HepG2 (cell line): ENCODE data around the gene FZD8. TPM values are rescaled to one million over a fixed set of nuclear protein-coding genes. Genes with fewer than 3 reads are reported as not detected.

Experiments used
- ATAC-seq: fragments of 200-7000 bp; cut with Tn5 transposase; 3 replicates; pipeline ENCODE4 v1.9.1; 2020; ENCODE audit warnings: mild to moderate bottlenecking, moderate library complexity
- BruUV-seq: library from RNA; stranded (reverse); fragments of 400-500 nt; replicated peaks from 2 replicates; lab custom pipeline; 2021; lab: Mats Ljungman, UMichigan
- CTCF ChIA-PET: fragments of 300-600 bp; formaldehyde crosslinking; extraction: SDS; loops from one replicate; lab custom pipeline; 2021; ENCODE audit warnings: low total read pairs, inconsistent platforms, low intra/inter-chr PET ratio; lab: Yijun Ruan, JAX
- POLR2A ChIA-PET: fragments of 350-600 bp; sonication (Branson Sonifier 250); formaldehyde crosslinking; loops from one replicate; lab custom pipeline; 2020; ENCODE audit warnings: antibody characterized with exemption, inconsistent platforms; lab: Yijun Ruan, JAX
- DNase-seq: peaks from one replicate; pipeline ENCODE4 v3.0.0-alpha.2; 2015; ENCODE audit warnings: low spot score
- FAIRE-seq: peaks from 3 replicates; lab custom pipeline; 2011; peaks lifted over from hg19 to GRCh38; lab: Jason Lieb, UNC
- H2AFZ ChIP-seq: one replicate; pipeline ENCODE4 v1.6.1; 2011; ENCODE audit warnings: low read length, inconsistent platforms
- H3K27ac ChIP-seq: fragments of 300-600 bp; 3 replicates; pipeline ENCODE4 v1.8.0; 2011; ENCODE audit warnings: mixed run types, mild to moderate bottlenecking, mixed read lengths, low read length, inconsistent platforms; ENCODE audit not compliant: insufficient read depth; ENCODE audit errors: extremely low read length
- H3K27me3 ChIP-seq, 2 experiments: fragments of 200-600 bp in 1 of 2; 2 replicates in 1 of 2; 3 replicates in 1 of 2; pipeline versions ENCODE4 v1.6.0 to v1.8.0; 2011; ENCODE audit warnings: low read length in 2 of 2, mild to moderate bottlenecking in 2 of 2, moderate library complexity in 2 of 2, inconsistent platforms in 1 of 2; ENCODE audit not compliant: insufficient read depth in 2 of 2, control insufficient read depth in 1 of 2
- H3K36me3 ChIP-seq, 2 experiments: fragments of 200-600 bp in 1 of 2; replicated peaks in 1 of 2; 2 replicates in 1 of 2; 3 replicates in 1 of 2; pipeline versions ENCODE4 v1.5.1 to v1.8.0; 2011; ENCODE audit warnings: low read length in 2 of 2, inconsistent platforms in 1 of 2; ENCODE audit not compliant: insufficient read depth in 2 of 2, control insufficient read depth in 1 of 2
- H3K4me1 ChIP-seq: 2 replicates; pipeline ENCODE4 v1.5.1; 2012; ENCODE audit warnings: low read length, inconsistent platforms; ENCODE audit not compliant: insufficient read depth
- H3K4me2 ChIP-seq: 2 replicates; pipeline ENCODE4 v1.6.0; 2011; ENCODE audit warnings: low read depth, low read length, inconsistent platforms
- H3K4me3 ChIP-seq, 3 experiments: fragments of 200-600 bp in 1 of 3; sonication (generic), shearing (Covaris generic) in 1 of 3; replicated peaks in 1 of 3; 2 replicates each; pipeline ENCODE4 v1.5.1; 2011 to 2016; ENCODE audit warnings: low read length in 3 of 3, inconsistent platforms in 2 of 3, low read depth in 2 of 3, mild to moderate bottlenecking in 2 of 3, control low read depth in 1 of 3, mixed read lengths in 1 of 3; ENCODE audit not compliant: insufficient read depth in 1 of 3
- H3K79me2 ChIP-seq: one replicate; pipeline ENCODE4 v1.6.1; 2011; ENCODE audit warnings: low read length, inconsistent platforms; ENCODE audit not compliant: insufficient read depth
- H3K9ac ChIP-seq: 2 replicates; pipeline ENCODE4 v1.6.0; 2011; ENCODE audit warnings: mild to moderate bottlenecking, low read depth, low read length, inconsistent platforms; ENCODE audit not compliant: insufficient read depth
- H3K9me3 ChIP-seq: 2 replicates; pipeline ENCODE4 v1.5.1; 2012; ENCODE audit warnings: mild to moderate bottlenecking, low read length
- H4K20me1 ChIP-seq: 2 replicates; pipeline ENCODE4 v1.6.0; 2011; ENCODE audit warnings: inconsistent platforms, mild to moderate bottlenecking, low read length, moderate library complexity; ENCODE audit not compliant: insufficient read depth
- CHCHD3 ChIP-seq: sonication (generic); formaldehyde crosslinking; IDR thresholded peaks from 2 replicates; pipeline ENCODE4 v1.8.0; 2022; ENCODE audit warnings: mild to moderate bottlenecking, missing genetic modification reagents, moderate library complexity
- DZIP1 ChIP-seq: sonication (generic); formaldehyde crosslinking; IDR thresholded peaks from 2 replicates; pipeline ENCODE4 v1.5.0; 2020; ENCODE audit warnings: mild to moderate bottlenecking, missing genetic modification reagents
- FOXA3 ChIP-seq: IDR thresholded peaks from 2 replicates; pipeline ENCODE4 v1.6.1; 2016; ENCODE audit warnings: missing genetic modification reagents, missing compliant biosample characterization
- GRHL1 ChIP-seq: sonication (generic); formaldehyde crosslinking; conservative IDR thresholded peaks from 2 replicates; pipeline ENCODE4 v1.8.0; 2022; ENCODE audit warnings: missing genetic modification reagents
- MIER2 ChIP-seq: IDR thresholded peaks from 2 replicates; pipeline ENCODE4 v1.6.1; 2016; ENCODE audit warnings: missing biosample characterization, missing genetic modification reagents
- NAIF1 ChIP-seq: sonication (generic); formaldehyde crosslinking; IDR thresholded peaks from 2 replicates; pipeline ENCODE4 v1.5.0; 2020; ENCODE audit warnings: mild to moderate bottlenecking, missing genetic modification reagents, borderline replicate concordance
- SAP130 ChIP-seq: IDR thresholded peaks from 2 replicates; pipeline ENCODE4 v1.6.1; 2016; ENCODE audit warnings: low read depth
- TCF7 ChIP-seq: sonication (generic); IDR thresholded peaks from 2 replicates; pipeline ENCODE4 v1.6.1; 2016; ENCODE audit warnings: antibody characterized with exemption, low read depth
- THRA ChIP-seq: sonication (generic); formaldehyde crosslinking; IDR thresholded peaks from 2 replicates; pipeline ENCODE4 v1.4.0; 2020; ENCODE audit warnings: missing genetic modification reagents, borderline replicate concordance
- ZMYM3 ChIP-seq: sonication (generic); formaldehyde crosslinking; IDR thresholded peaks from 2 replicates; pipeline ENCODE4 v1.5.1; 2020; ENCODE audit warnings: mild to moderate bottlenecking, missing genetic modification reagents
- ZNF34 ChIP-seq: sonication (generic); formaldehyde crosslinking; IDR thresholded peaks from 2 replicates; pipeline ENCODE4 v1.4.0; 2020; ENCODE audit warnings: mild to moderate bottlenecking, missing genetic modification reagents, borderline replicate concordance
- ZNF44 ChIP-seq: sonication (generic); formaldehyde crosslinking; IDR thresholded peaks from 2 replicates; pipeline ENCODE4 v1.5.1; 2020; ENCODE audit warnings: mild to moderate bottlenecking, missing genetic modification reagents
- ZNF503 ChIP-seq: sonication (generic); formaldehyde crosslinking; IDR thresholded peaks from 2 replicates; pipeline ENCODE4 v1.4.0; 2020; ENCODE audit warnings: missing genetic modification reagents
- WGBS: methylation state at CpG from one replicate; pipeline ENCODE4 v1.1.6; 2017; ENCODE audit warnings: low lambda C conversion rate; 5-methylcytosine and 5-hydroxymethylcytosine counted together
- in situ Hi-C: cut with HindIII; loops from 2 replicates; pipeline ENCODE4 v1.10.0; 2017; ENCODE audit warnings: low pct_unique_long_range_greater_than_20kb; ENCODE audit not compliant: extremely low pct_ligation_motif_present
- intact Hi-C: fragments of 100-400 bp; cut with micrococcal nuclease; formaldehyde crosslinking; loops from one replicate; pipeline ENCODE4 v1.10.0; 2022; ENCODE audit not compliant: unreplicated experiment
- polyA plus RNA-seq, 8 experiments: library from polyadenylated mRNA; depleted of rRNA in 3 of 8; stranded (reverse) in 7 of 8; unstranded in 1 of 8; fragments of >200 nt; fragmentation: Illumina TruSeq in 4 of 8; extraction: Trizol in 4 of 8; gene quantifications; 2 replicates each; pipeline versions ENCODE4 v1.2.1 to v1.2.3, GENCODE V29; 2011 to 2016; ENCODE audit warnings: low read depth in 4 of 8, missing spikeins in 1 of 8, mixed read lengths in 1 of 8; ENCODE audit not compliant: insufficient read depth in 1 of 8
- total RNA-seq, 5 experiments: library from RNA; depleted of rRNA; stranded (reverse); fragments of >200 nt; fragmentation: Illumina TruSeq; extraction: Trizol; gene quantifications; 2 replicates each; pipeline ENCODE4 v1.2.3, GENCODE V29; 2016; ENCODE audit warnings: low read depth in 1 of 5

The FZD8 gene
- total and polyA plus RNA-seq, 2 of the 13 experiments (the other 11 are each of a cell fraction or from before 2014, with no cell fraction given) = 0.05 to 0.07 TPM

GRCh38 chr10:35607475-35608327 lies 34.4 kb downstream of the FZD8 start:
- ATAC-seq (no peak), DNase-seq (no peak), FAIRE-seq (no peak)
- H3K4me2 ChIP-seq = no peak overlapping the region
- BruUV-seq = no TSS peak
- no peaks in the 10 kb centered on the region for H3K36me3 ChIP-seq
- no peaks in the 10 kb centered on the region for H3K79me2 ChIP-seq
- H3K27me3 ChIP-seq = no peaks in the 10 kb centered on the region; a peak in 1 of 5 replicates
- no peaks in the 10 kb centered on the region for H4K20me1 ChIP-seq
- no peak overlapping the region for H3K27ac ChIP-seq
- no peak overlapping the region for H2AFZ ChIP-seq
- H3K4me1 ChIP-seq = peaks cover 13% of the 10 kb centered on the region
- WGBS = 84% methylated on average over 68 of the region's 78 CpGs
- in situ Hi-C loops (no loop called here), intact Hi-C loops (no loop called here)
- ChIA-PET CTCF (no interaction called here), POLR2A (no interaction called here)
- H3K4me3 ChIP-seq = no peak overlapping the region
- H3K9ac ChIP-seq = no peak overlapping the region
- H3K9me3 ChIP-seq = 0 out of 2 replicates have a peak, but pooled peaks cover 7% of the 10 kb centered on the region
- TF ChIP-seq ZNF503 (CRISPR knock-in tag) (no peak), NAIF1 (no peak), FOXA3 (CRISPR knock-in tag) (no peak), TCF7 (no peak), CHCHD3 (CRISPR knock-in tag) (no peak), ZMYM3 (CRISPR knock-in tag) (no peak), ZNF34 (no peak), ZNF44 (CRISPR knock-in tag) (no peak), SAP130 (CRISPR knock-in tag) (no peak), MIER2 (CRISPR knock-in tag) (no peak), DZIP1 (CRISPR knock-in tag) (no peak), GRHL1 (CRISPR knock-in tag) (no peak), THRA (CRISPR knock-in tag) (no peak)
